Mucosa of descending colon (tissue), 3 donors: ENCODE data around the gene KRT78. TPM values are rescaled to one million over a fixed set of nuclear protein-coding genes. Genes with fewer than 3 reads are reported as not detected.
A peak's percentile ranks its signal among the peaks of the same experiment; 100 is the strongest.

ENCODE experiments used
- ATAC-seq: fragments of 200-7000 bp; cut with Tn5 transposase; one replicate; pipeline ENCODE4 v1.9.1; 2020; ENCODE audit warnings: mild to moderate bottlenecking, moderate library complexity
- DNase-seq, 3 donors: peaks; one replicate each; pipeline ENCODE4 v3.0.0-alpha.2; 2020
- H3K36me3 ChIP-seq: fragments of 200-600 bp; one replicate; pipeline ENCODE4 v1.8.0; 2021; ENCODE audit warnings: low read depth, mild to moderate bottlenecking
- H3K4me1 ChIP-seq: fragments of 200-600 bp; one replicate; pipeline ENCODE4 v1.8.0; 2021; ENCODE audit warnings: low read depth, mild to moderate bottlenecking
- H3K4me3 ChIP-seq: fragments of 200-600 bp; one replicate; pipeline ENCODE4 v1.8.0; 2021; ENCODE audit warnings: mild to moderate bottlenecking
- H3K9me3 ChIP-seq: fragments of 200-600 bp; one replicate; pipeline ENCODE4 v1.8.0; 2021; ENCODE audit warnings: mild to moderate bottlenecking
- CTCF ChIP-seq: fragments of 200-600 bp; IDR thresholded peaks from one replicate; pipeline ENCODE4 v1.8.0; 2022; ENCODE audit warnings: antibody characterized with exemption, mild to moderate bottlenecking
- intact Hi-C, 2 donors: fragments of 100-400 bp; cut with DNase I in 1 of 2; cut with micrococcal nuclease in 1 of 2; formaldehyde crosslinking; loops; one replicate each; pipeline versions ENCODE4 v1.11.0 to v1.11.1; 2022; cut with DNase I, micrococcal nuclease
- total RNA-seq, 3 donors: library from RNA; stranded (reverse); fragmentation: NEBNext Ultra II Directional in 2 of 3; extraction: Animal tissue kit (Norgen Biotek cat#: 25700) in 2 of 3; gene quantifications; one replicate each; pipeline versions ENCODE4 v1.2.1 to v1.2.4, GENCODE V29; 2021 to 2023
- donor health status: DM: no; HTN: no; CAD: no; lungs with moderate emphysema.
- donor health status: DM: no; HTN: no; CAD: no.
- donor health status: DM: no; HTN: yes; CAD: no.

KRT78 gene
- total RNA-seq, 3 donors from 2014 or later: not detected

GRCh38 chr12:52878507-52879393 is 30.0 kb upstream of the KRT78 start:
- no peak for ATAC-seq
- H3K4me3 ChIP-seq: no peak overlapping the region
- TF ChIP-seq CTCF: no peak
- H3K4me1 ChIP-seq: peaks cover 28% of the 10 kb centered on the region
- no peaks in the 10 kb centered on the region for H3K9me3 ChIP-seq
- H3K36me3 ChIP-seq: no peaks in the 10 kb centered on the region
- DNase-seq: no peak
- intact Hi-C loops: loop anchor here (5.0 to 10.0 kb wide), 3 partner anchors 296 to 724 kb away; partner anchors contain the start of gene KRT85 (in 1 of the 2)

DNA sequence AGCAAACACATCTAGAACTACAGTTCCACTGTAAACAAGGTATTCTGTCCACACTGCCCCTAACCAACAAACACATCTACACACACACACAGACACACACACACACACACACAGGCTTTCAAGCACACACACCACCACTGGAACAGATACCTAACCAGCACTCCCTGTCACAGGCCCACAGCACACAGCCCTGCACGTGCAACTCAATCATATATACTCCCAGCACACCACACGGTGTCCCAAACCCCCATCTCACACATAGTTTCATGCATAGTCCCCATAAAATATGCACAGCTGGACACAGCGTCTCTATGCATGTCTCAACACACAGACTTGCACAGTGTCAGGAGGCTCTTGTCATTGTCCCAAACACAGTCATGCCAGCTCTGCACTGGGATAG is 28.4 kb upstream of the KRT78 start:
- H3K36me3 ChIP-seq: no peaks in the 10 kb centered on the region
- H3K4me1 ChIP-seq: peaks cover 34% of the 10 kb centered on the region
- TF ChIP-seq CTCF: no peak
- no peak for DNase-seq
- intact Hi-C loops: loop anchor here (5.0 to 10.0 kb wide), 3 partner anchors 295 to 722 kb away; partner anchors contain the start of gene KRT85 (in 1 of the 2)
- no peak for ATAC-seq
- H3K9me3 ChIP-seq: no peaks in the 10 kb centered on the region
- H3K4me3 ChIP-seq: no peak overlapping the region

DNA sequence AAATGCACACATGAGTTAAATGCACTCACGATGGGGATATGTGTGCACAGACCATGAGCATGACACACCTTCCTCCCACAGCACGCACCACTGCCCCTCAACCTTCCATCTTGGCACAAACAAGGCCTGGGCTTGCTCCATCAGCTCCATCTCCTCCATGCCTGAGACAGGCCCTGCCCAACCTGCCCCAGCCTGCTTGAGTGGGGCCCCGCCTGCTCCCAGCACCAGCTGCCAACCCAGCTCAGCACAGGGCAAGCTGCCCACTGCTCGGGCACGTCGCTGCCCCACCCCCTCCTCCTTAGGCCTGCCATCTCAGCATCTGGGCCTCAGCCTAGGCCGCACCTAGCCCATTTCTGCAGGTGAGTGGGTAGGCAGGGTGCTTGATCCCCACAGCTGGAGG is 27.6 kb upstream of the KRT78 start:
- Histone ChIP-seq H3K36me3 (no peaks in the 10 kb centered on the region), H3K4me3 (no peak overlapping the region), H3K4me1 (peaks cover 43% of the 10 kb centered on the region), H3K9me3 (no peaks in the 10 kb centered on the region)
- ATAC-seq: peak; percentile 41
- intact Hi-C loops: loop anchor here (5.0 to 10.0 kb wide), 3 partner anchors 294 to 722 kb away; partner anchors contain the start of gene KRT85 (in 1 of the 2)
- peak; percentile 89 to 90 (median 89) for DNase-seq
- no peak for TF ChIP-seq CTCF

DNA sequence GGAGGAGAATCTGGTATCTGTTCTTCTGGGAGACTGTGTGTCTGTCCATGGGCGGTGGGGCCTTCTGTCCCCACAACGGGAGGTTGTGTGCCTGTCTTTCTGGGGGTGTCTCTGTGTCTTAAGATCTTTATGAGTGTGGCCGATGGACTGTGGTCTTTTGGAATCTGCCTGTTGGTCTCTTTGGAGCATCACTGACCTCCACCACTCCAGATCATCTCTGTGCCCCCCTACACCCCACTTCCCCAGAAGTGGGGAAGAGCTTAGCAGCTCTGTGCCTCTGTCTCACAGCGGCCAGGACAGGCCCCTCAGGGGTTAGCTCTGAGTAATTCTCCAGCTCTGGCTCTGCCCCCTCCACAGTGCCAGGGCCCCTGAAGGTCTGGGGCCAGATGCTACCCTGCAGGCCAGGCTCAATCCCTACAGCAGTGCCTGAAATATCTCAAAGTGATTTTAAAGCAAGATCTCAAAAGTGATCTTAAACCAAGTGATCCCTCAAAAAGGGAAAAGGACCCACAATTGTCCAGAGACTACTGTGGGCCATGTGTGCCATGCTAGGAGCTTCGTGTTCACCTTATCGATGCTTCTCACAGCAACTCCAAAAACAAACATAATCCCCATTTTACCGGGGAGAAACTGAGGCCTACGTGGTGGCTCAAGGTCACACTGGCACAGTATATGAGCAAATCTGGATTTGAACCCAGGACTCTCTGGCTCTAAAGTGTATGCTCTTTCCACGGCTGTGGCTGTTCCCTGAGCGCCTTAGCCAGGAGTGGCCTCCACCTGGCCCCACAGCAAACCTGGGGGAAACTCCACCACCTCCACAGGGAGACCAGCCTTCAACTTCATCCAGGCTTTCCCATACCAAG is 26.0 kb upstream of the KRT78 start:
- DNase-seq: no peak
- no peaks in the 10 kb centered on the region for H3K36me3 ChIP-seq
- no peak for ATAC-seq
- H3K9me3 ChIP-seq: no peaks in the 10 kb centered on the region
- TF ChIP-seq CTCF: no peak
- no peak overlapping the region for H3K4me3 ChIP-seq
- intact Hi-C loops: loop anchor here (5.0 to 10.0 kb wide), 4 partner anchors 293 to 733 kb away; partner anchors contain the start of gene KRT85 (in 1 of the 2)
- peaks cover 56% of the 10 kb centered on the region for H3K4me1 ChIP-seq

DNA sequence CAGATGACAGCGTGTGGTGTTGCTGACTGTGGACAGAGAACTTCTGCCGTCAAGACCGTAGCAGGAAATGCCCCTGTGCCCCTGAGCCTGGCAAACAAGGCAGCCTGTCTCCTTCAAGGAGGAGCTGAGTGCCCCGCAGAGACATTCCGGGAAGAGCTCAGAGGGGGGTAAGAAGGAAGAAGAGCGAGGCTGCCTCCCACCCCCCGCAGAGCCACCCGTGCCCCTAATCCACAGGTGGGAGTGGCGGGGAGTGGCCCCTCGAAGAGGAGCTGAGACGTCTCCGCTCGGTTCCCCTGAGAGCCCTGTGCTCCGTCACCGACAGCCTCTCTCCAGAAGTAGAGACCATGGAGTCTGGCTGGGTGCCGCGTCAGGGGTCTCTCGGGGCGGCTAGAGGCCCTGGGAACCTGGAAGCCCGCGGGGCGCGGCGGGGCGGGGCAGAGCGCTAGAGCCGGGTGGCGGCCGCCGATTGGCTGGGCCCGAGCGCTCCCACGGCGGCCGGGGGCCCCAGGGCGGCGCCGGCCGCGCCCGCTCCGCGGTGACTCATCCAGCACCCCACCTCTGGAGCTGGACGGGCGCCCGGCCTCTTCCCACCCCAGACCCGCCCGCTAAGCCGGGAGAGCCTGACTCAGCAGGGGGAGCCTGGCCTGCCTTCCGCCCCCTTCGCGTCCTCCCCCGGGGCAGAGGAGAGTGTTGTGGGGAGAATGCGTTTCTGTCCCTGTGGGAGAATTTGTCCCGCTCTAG is 25.2 kb upstream of the KRT78 start:
- intact Hi-C loops: loop anchor here (5.0 to 10.0 kb wide), 3 partner anchors 509 to 732 kb away; partner anchors contain the start of gene KRT85 (in 1 of the 2)
- TF ChIP-seq CTCF: no peak
- Histone ChIP-seq H3K36me3 (no peaks in the 10 kb centered on the region), H3K4me3 (no peak overlapping the region), H3K4me1 (peaks cover 49% of the 10 kb centered on the region), H3K9me3 (no peaks in the 10 kb centered on the region)
- peak; percentile 92 to 94 (median 94) for DNase-seq
- ATAC-seq: peak; percentile 75
